HepG2 (cell line): ENCODE results near the gene ACOXL. TPM values are rescaled to one million over a fixed set of nuclear protein-coding genes. Genes with fewer than 3 reads are reported as not detected.

Source experiments
- AKAP8 ChIP-seq: sonication (generic); formaldehyde crosslinking; IDR thresholded peaks from 2 replicates; pipeline ENCODE4 v1.5.1; 2020; ENCODE audit warnings: mild to moderate bottlenecking, missing genetic modification reagents
- CCAR2 ChIP-seq: fragments of 200-400 bp; formaldehyde crosslinking; optimal IDR thresholded peaks from 2 replicates; pipeline ENCODE3; 2018; ENCODE audit warnings: low read depth, mild to moderate bottlenecking, low read length, moderate library complexity
- FLYWCH1 ChIP-seq: sonication (generic); formaldehyde crosslinking; IDR thresholded peaks from 2 replicates; pipeline ENCODE4 v1.8.1; 2023; ENCODE audit warnings: mild to moderate bottlenecking, missing genetic modification reagents
- IRX3 ChIP-seq: sonication (generic); formaldehyde crosslinking; IDR thresholded peaks from 2 replicates; pipeline ENCODE4 v1.8.1; 2023; ENCODE audit warnings: mild to moderate bottlenecking, low read depth, missing genetic modification reagents, borderline replicate concordance
- ISX ChIP-seq: sonication (generic); formaldehyde crosslinking; conservative IDR thresholded peaks from 2 replicates; pipeline ENCODE4 v1.5.0; 2020; ENCODE audit warnings: missing genetic modification reagents
- JUN ChIP-seq: sonication (generic); formaldehyde crosslinking; IDR thresholded peaks from 2 replicates; pipeline ENCODE4 v1.4.0; 2020; ENCODE audit warnings: mild to moderate bottlenecking, missing genetic modification reagents
- KLF12 ChIP-seq: sonication (generic); formaldehyde crosslinking; IDR thresholded peaks from 2 replicates; pipeline ENCODE4 v1.4.0; 2020; ENCODE audit warnings: missing genetic modification reagents, borderline replicate concordance
- MEF2D ChIP-seq: sonication (generic); formaldehyde crosslinking; IDR thresholded peaks from 2 replicates; pipeline ENCODE4 v1.5.1; 2020; ENCODE audit warnings: mild to moderate bottlenecking, missing genetic modification reagents
- SAP130 ChIP-seq: IDR thresholded peaks from 2 replicates; pipeline ENCODE4 v1.6.1; 2016; ENCODE audit warnings: low read depth
- ZEB1 ChIP-seq: IDR thresholded peaks from 2 replicates; pipeline ENCODE4 v1.6.1; 2012; ENCODE audit warnings: mild to moderate bottlenecking, low read depth, inconsistent platforms; ENCODE audit not compliant: insufficient replicate concordance
- ZNF224 ChIP-seq: sonication (generic); formaldehyde crosslinking; IDR thresholded peaks from 2 replicates; pipeline ENCODE4 v1.5.0; 2020; ENCODE audit warnings: mild to moderate bottlenecking, missing genetic modification reagents
- ZNF326 ChIP-seq: sonication (generic); formaldehyde crosslinking; IDR thresholded peaks from 2 replicates; pipeline ENCODE4 v1.4.0; 2020; ENCODE audit warnings: missing genetic modification reagents, borderline replicate concordance
- polyA plus RNA-seq, 8 experiments: library from polyadenylated mRNA; depleted of rRNA in 3 of 8; stranded (reverse) in 7 of 8; unstranded in 1 of 8; fragments of >200 nt; fragmentation: Illumina TruSeq in 4 of 8; extraction: Trizol in 4 of 8; gene quantifications; 2 replicates each; pipeline versions ENCODE4 v1.2.1 to v1.2.3, GENCODE V29; 2011 to 2016; ENCODE audit warnings: low read depth in 4 of 8, missing spikeins in 1 of 8, mixed read lengths in 1 of 8; ENCODE audit not compliant: insufficient read depth in 1 of 8
- total RNA-seq, 5 experiments: library from RNA; depleted of rRNA; stranded (reverse); fragments of >200 nt; fragmentation: Illumina TruSeq; extraction: Trizol; gene quantifications; 2 replicates each; pipeline ENCODE4 v1.2.3, GENCODE V29; 2016; ENCODE audit warnings: low read depth in 1 of 5
- TF ChIP-seq, protein P1 (sequence below): sonication (generic); formaldehyde crosslinking; IDR thresholded peaks from 2 replicates; pipeline ENCODE4 v1.5.1; 2020; ENCODE audit warnings: mild to moderate bottlenecking, missing genetic modification reagents, moderate library complexity
- TF ChIP-seq, protein P2 (sequence below): sonication (generic); formaldehyde crosslinking; IDR thresholded peaks from 2 replicates; pipeline ENCODE4 v1.5.0; 2020; ENCODE audit warnings: missing genetic modification reagents, mild to moderate bottlenecking, borderline replicate concordance
- TF ChIP-seq, protein P3 (sequence below): sonication (generic); formaldehyde crosslinking; IDR thresholded peaks from 2 replicates; pipeline ENCODE4 v1.4.0; 2020; ENCODE audit warnings: missing genetic modification reagents
- TF ChIP-seq, protein P4 (sequence below): sonication (generic); formaldehyde crosslinking; IDR thresholded peaks from 2 replicates; pipeline ENCODE4 v1.4.0; 2020; ENCODE audit warnings: missing genetic modification reagents
- TF ChIP-seq, protein P5 (sequence below): sonication (generic); formaldehyde crosslinking; conservative IDR thresholded peaks from 2 replicates; pipeline ENCODE4 v1.4.0; 2020; ENCODE audit warnings: mild to moderate bottlenecking, missing genetic modification reagents, moderate library complexity

ACOXL gene
- total and polyA plus RNA-seq, 2 of the 13 experiments (the other 11 are each of a cell fraction or from before 2014, with no cell fraction given) = not detected

DNA sequence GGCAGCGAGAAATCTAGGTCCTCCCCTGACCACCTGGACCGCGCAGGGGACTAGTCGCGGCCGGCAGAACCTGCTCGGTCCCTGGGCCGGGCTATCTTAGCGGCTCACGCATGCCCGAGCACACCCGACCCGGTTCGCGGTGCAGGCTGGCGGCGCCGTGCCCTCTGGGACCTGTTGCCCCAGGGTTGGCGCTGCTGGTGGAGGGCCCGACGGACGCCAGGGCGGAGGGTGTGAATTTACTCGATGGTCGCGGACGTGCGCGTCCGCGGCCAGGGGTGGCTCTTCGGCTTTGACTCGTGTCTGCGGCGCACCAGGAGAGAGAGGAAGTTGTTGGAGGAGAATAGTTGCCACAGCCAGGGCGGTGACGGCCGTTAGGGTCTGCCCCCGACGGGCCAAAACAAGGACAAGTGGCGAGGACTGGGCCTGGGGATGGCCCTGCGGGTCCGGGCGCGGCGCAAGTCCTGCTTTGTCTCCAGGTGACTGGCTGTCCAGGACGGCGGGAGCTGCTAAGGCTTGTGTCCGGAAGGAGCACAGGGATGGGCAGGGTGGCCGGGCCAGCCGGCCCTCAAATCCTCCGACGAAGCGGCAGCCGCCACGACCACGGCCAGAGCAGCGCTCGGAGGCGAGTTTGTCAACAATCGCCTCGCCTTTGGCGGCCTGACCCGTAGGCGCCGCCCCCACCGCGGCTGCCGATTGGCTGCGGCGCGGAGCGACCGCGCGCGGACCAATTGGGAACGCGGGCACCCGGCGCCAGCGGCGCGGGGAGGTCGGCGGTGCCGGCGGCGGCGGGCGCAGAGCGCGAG is 389.7 kb downstream of the ACOXL start (continued):
- TF ChIP-seq KLF12 (CRISPR knock-in tag) (peak; percentile 73; the same call in 1 of the 2 replicates), ZNF326 (no peak), ZNF224 (CRISPR knock-in tag) (peak; percentile 41), SAP130 (CRISPR knock-in tag) (peak; percentile 82), IRX3 (CRISPR knock-in tag) (0 out of 2 replicates have a peak, but pooled peaks have one; percentile 64), FLYWCH1 (no peak), ISX (CRISPR knock-in tag) (peak; percentile 36; the same call in 1 of the 2 replicates), ZEB1 (no peak), MEF2D (CRISPR knock-in tag) (no peak; the same call in 1 of the 2 replicates), CCAR2 (no peak), JUN (CRISPR knock-in tag) (no peak), AKAP8 (CRISPR knock-in tag) (no peak)
- TF ChIP-seq, protein P1, sequence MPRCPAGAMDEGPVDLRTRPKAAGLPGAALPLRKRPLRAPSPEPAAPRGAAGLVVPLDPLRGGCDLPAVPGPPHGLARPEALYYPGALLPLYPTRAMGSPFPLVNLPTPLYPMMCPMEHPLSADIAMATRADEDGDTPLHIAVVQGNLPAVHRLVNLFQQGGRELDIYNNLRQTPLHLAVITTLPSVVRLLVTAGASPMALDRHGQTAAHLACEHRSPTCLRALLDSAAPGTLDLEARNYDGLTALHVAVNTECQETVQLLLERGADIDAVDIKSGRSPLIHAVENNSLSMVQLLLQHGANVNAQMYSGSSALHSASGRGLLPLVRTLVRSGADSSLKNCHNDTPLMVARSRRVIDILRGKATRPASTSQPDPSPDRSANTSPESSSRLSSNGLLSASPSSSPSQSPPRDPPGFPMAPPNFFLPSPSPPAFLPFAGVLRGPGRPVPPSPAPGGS (CRISPR knock-in tag) = peak; percentile 24; the same call in 1 of the 2 replicates
- TF ChIP-seq, protein P2, sequence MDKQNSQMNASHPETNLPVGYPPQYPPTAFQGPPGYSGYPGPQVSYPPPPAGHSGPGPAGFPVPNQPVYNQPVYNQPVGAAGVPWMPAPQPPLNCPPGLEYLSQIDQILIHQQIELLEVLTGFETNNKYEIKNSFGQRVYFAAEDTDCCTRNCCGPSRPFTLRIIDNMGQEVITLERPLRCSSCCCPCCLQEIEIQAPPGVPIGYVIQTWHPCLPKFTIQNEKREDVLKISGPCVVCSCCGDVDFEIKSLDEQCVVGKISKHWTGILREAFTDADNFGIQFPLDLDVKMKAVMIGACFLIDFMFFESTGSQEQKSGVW (CRISPR knock-in tag) = no peak
- TF ChIP-seq, protein P3, sequence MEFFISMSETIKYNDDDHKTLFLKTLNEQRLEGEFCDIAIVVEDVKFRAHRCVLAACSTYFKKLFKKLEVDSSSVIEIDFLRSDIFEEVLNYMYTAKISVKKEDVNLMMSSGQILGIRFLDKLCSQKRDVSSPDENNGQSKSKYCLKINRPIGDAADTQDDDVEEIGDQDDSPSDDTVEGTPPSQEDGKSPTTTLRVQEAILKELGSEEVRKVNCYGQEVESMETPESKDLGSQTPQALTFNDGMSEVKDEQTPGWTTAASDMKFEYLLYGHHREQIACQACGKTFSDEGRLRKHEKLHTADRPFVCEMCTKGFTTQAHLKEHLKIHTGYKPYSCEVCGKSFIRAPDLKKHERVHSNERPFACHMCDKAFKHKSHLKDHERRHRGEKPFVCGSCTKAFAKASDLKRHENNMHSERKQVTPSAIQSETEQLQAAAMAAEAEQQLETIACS (CRISPR knock-in tag) = peak; percentile 50
- TF ChIP-seq, protein P4, sequence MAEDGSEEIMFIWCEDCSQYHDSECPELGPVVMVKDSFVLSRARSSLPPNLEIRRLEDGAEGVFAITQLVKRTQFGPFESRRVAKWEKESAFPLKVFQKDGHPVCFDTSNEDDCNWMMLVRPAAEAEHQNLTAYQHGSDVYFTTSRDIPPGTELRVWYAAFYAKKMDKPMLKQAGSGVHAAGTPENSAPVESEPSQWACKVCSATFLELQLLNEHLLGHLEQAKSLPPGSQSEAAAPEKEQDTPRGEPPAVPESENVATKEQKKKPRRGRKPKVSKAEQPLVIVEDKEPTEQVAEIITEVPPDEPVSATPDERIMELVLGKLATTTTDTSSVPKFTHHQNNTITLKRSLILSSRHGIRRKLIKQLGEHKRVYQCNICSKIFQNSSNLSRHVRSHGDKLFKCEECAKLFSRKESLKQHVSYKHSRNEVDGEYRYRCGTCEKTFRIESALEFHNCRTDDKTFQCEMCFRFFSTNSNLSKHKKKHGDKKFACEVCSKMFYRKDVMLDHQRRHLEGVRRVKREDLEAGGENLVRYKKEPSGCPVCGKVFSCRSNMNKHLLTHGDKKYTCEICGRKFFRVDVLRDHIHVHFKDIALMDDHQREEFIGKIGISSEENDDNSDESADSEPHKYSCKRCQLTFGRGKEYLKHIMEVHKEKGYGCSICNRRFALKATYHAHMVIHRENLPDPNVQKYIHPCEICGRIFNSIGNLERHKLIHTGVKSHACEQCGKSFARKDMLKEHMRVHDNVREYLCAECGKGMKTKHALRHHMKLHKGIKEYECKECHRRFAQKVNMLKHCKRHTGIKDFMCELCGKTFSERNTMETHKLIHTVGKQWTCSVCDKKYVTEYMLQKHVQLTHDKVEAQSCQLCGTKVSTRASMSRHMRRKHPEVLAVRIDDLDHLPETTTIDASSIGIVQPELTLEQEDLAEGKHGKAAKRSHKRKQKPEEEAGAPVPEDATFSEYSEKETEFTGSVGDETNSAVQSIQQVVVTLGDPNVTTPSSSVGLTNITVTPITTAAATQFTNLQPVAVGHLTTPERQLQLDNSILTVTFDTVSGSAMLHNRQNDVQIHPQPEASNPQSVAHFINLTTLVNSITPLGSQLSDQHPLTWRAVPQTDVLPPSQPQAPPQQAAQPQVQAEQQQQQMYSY = 0 out of 2 replicates have a peak, but pooled peaks have one; percentile 29
- TF ChIP-seq, protein P5, sequence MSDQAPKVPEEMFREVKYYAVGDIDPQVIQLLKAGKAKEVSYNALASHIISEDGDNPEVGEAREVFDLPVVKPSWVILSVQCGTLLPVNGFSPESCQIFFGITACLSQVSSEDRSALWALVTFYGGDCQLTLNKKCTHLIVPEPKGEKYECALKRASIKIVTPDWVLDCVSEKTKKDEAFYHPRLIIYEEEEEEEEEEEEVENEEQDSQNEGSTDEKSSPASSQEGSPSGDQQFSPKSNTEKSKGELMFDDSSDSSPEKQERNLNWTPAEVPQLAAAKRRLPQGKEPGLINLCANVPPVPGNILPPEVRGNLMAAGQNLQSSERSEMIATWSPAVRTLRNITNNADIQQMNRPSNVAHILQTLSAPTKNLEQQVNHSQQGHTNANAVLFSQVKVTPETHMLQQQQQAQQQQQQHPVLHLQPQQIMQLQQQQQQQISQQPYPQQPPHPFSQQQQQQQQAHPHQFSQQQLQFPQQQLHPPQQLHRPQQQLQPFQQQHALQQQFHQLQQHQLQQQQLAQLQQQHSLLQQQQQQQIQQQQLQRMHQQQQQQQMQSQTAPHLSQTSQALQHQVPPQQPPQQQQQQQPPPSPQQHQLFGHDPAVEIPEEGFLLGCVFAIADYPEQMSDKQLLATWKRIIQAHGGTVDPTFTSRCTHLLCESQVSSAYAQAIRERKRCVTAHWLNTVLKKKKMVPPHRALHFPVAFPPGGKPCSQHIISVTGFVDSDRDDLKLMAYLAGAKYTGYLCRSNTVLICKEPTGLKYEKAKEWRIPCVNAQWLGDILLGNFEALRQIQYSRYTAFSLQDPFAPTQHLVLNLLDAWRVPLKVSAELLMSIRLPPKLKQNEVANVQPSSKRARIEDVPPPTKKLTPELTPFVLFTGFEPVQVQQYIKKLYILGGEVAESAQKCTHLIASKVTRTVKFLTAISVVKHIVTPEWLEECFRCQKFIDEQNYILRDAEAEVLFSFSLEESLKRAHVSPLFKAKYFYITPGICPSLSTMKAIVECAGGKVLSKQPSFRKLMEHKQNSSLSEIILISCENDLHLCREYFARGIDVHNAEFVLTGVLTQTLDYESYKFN (CRISPR knock-in tag) = no peak
